NCI-H2227 (cell line): ENCODE results near the gene SH3BP5L.
"Not testable (repeated sequence)": the region's sequence is repeated elsewhere in the genome, so short reads cannot be mapped to it uniquely, and the experiment has no call there.

Experiments used
- DNase-seq: peaks from one replicate; lab custom pipeline; 2025; ENCODE audit not compliant: unreplicated experiment; lab: John Stamatoyannopoulos, UW

SH3BP5L gene

DNA sequence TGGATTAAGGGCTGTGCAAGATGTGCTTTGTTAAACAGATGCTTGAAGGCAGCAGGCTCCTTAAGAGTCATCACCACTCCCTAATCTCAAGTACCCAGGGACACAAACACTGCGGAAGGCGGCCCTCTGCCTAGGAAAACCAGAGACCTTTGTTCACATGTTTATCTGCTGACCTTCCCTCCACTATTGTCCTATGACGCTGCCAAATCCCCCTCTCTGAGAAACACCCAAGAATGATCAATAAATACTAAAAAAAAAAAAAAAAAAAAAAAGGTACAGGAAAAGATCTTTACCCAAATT lies 5.0 kb upstream of the SH3BP5L start:
- DNase-seq, result not testable (repeated sequence)

DNA sequence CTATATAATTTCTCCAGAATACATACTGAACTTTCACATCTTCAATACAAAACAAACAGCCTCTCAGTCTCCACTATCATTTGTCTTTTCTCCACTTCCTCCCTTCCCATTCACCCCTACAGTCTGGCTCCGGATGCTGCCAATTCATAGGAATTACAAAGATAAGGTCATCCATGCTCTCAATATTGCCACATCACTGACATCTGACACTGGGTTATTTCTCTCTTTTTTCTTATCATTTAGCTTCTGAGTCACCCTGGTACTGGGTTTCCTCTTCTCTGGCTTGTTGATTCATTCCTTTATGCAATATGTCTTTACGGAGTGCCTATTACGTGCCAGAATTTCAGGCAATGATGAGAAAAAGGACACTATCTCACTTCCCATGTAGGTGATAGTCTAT lies 3.1 kb upstream of the SH3BP5L start:
- DNase-seq, result no peak

DNA sequence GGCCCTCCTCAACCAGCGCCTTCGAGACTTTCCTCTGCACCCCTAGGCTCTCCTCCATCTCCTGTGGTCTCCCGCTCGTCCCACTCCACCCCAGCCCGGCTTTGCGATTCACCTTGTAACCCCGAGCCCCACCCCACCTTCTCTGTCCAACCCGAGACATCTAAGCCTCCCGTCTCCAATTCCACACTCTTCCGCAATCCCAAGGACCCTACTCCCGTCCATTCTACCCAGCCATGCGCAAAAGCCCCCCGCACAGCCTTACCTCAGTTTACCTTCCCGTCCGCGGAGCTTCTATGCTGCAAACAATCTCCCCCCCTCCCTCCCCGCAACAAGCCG lies 174 bp downstream of the SH3BP5L start:
- no peak for DNase-seq

DNA sequence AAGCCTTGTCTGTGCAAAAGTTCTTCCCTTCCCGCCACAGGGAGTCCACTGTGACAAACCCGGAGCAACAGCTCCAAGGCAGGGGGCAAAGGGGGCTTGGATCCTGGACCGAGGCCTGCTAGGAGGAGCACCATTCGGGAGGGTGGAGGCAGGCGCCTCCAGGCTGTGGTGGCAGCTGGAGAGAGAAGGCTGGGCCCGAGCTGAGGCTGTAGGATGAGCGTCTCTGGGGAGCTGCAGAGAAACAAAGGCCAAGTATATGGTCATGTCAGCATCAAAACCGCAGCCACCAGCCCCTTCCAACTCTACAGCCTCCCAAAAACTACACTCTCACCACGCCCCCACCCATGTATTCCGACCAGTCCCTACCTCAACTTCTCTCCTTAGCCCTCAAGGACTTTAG lies 579 bp downstream of the SH3BP5L start:
- DNase-seq, result no peak

DNA sequence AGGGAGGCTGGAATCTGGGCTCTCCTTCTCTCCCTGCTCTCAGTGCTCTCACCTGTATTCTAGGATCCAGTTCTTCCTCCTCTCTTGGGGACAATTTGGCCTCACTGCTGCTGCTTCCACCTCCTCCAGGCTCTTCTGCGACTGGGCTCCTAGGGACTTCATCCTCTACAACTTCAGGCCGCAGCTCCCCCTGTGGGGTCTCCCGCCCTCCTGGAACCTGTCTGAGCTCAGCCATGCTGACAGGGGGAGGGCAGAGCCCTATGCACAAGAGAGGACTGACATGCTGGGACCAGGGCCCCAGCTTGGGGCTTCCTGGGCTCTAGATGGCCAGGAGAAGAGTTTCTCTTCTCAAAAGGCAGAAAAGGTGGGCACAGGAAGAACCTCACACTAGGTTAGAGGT lies 1.0 kb downstream of the SH3BP5L start:
- DNase-seq, result no peak

DNA sequence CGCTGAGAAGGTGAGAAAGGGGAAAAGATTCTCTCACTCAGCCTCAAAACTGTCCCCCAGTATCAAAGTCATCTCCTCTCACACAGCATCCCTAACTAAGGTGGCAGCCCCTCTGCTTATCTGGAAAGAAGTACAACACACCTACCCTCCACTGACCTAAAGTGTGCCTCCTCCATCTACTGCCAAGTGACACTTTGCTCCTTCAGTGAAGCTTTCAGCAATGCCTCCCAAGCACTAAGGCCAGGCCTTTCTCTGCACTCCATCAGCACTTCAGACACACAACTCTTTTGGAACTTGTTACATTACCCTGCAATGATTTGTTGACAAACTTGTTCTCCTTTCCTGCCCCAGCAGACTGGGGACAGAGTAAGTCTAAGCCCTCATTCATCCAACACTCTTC lies 1.4 kb downstream of the SH3BP5L start:
- DNase-seq, result no peak

DNA sequence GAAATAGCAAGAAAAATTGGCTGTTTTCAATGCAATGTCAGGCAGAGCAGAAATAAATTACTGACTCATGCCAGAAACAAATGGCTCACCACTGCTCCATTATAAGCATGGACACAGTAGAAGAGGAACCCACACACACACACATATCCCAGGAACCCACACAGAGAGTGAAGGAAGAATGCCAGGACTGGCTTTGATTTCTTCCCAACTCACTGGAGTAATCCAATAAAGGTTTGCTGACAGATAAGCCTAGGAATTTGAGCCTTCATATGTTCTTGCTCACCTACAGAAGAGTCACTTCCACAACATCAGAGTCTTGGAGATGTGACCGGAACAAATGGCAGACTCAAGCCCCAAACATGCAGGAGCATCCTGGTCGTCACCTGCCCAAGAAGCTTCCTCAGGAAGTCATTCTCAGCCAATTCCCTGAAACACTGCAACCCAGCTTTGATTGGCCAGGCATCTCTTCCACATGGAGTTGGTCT lies 2.2 kb downstream of the SH3BP5L start:
- no peak for DNase-seq

DNA sequence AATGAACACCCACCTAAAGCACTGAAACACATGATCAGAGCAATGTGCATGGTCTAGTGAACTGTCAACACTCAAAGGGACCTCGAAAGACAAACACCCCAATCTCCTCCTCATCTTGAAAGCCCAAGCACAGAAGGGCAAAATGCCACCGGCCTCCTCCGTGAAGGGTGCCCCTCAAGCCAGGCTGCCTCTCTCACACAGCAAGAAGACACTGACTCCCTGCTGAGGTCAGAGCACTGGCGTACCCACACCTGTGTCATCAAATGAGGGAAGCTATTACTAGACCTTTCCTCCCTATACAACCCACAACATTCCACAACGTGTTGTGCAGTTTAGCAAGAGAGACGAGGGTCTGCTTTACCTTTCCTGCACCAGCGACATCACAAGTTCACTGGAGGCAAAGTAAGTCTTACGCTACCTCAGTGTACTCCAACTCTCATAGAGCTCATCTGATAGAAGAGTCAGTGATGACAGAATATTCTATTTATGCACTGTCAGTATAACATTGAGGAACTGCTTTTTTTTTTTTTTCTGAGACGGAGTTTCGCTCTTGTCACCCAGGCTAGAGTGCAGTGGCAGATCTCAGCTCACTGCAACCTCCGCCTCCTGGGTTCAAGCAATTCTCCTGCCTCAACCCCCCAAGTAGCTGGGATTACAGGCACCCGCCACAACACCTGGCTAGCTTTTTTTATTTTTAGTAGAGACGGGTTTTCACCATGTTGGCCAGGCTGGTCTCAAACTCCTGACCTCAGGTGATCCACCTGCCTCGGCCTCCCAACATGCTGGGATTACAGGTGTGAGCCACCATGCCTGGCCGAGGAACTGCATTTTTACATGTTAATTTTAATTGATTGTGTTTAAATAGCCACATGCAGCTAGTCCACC lies 3.3 kb downstream of the SH3BP5L start:
- no peak for DNase-seq

DNA sequence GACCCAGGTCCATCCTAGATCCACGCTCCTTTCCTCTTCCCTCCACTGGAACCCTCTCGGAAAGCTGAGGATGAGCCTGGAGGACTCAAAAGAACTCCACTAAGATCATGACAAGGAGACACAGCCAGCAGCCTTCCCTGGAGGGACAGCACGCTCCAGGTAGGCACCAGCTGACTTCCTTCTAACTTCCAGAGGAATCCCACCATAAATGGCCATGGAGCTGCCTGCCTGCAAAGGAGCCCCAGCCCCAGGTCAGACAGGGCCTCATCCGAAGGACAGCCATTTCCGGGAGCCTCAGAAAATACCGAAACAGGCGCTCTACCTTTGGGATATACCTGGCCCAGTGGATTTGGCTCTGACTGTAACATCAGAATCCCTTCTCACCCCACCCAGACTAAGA lies 4.1 kb downstream of the SH3BP5L start:
- DNase-seq, result no peak

DNA sequence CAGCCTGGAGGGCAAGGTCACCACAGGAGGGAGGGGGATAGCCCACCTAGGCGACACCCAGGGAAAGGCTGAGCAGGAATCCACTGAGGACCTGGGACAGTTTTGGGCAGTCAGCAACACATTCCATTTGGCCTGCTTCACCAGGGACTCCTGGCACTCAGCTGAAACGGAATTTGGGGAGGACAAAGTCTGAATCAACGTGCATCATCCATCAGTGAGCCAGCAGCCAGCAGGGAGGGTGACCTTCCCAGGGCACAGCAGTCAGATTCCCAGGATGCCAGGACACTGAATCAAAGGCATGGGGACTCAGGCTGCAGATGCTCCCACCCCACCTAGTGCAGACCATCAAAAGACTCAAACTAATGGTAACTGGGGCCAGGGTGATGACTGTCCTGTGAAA lies 4.6 kb downstream of the SH3BP5L start:
- DNase-seq, result no peak

DNA sequence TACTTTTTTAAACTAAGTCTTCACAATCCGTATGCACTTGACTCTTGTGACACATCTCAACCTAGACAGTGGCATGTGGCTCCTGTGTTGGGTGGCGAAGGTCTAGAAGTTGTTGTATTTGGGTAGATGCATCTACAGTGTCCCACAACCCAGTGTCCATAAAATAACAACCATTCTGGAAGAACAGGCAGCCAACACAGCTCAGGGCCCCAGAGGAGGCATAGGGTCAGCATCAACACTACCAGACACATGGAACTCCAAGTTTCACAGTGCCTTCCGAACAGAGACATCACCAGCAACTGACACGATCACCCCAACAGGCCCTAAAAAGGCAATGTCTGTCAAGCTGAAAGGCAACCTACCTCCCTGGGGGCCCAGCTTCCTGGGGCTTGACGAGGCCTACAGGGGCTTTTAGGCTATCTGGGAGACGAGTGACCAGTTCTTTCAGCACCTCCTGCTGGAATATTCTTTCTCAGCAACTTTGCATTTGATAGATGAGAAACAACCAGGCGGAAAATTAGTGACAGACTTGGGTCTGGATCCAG lies 5.6 kb downstream of the SH3BP5L start:
- no peak for DNase-seq

DNA sequence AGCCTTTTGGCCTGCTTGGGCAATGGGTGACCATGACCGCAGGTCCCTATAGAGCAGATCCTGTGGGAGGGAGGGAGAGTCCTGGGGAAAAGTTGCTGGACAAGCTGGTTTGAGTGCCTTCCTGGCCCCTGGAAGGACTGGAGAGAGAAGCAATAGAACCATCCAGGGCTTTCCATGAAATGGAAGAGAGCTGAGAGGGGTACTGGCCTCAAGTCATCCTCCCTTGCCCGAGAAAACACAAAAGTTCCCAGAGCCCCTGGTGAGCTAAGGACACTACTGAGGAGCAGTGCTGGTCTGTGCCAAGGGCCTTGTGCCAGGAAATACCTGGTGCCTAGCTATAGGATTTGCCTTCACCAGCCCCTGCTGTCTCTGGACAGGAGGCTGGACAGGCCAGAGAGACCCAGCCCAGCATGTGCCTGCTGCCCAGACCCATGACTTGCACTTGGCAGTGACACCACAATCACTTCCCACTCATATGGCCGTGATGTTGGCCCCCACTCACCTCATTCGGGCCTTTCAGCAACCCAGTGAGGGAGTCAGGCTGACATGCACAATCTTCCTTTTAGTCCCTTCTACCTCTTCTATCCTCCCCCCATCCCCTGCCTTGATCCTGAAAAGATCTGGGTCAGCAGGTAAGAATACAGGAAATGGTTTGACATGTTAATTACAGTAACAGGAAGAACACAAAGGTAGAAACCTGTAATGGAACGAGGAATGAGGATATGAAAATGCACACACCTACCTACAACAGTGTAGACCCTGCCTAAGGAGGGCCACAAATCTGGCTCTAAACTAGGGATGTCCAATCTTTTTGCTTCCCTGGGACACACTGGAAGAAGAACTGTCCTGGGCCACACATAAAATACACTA lies 7.0 kb downstream of the SH3BP5L start:
- DNase-seq, result no peak

DNA sequence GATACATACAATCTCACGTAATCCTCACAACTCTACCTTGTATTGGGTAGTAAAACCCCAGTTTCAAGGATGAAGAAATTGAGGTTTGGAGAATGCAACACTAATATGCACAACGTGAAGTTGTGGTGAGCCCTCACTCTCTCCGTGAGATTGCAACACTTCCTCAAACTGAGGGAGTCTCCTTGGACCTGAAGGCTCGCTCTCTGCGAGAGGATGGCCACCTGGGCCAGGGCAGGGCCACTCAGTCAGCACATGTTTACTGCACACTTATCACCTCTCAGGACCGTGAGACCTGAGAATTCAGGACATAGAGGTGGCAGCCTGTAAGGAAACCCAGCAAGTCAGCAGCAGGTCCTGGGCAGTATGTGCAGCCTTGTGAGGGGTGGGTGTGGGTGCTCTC lies 8.7 kb downstream of the SH3BP5L start:
- no peak for DNase-seq

DNA sequence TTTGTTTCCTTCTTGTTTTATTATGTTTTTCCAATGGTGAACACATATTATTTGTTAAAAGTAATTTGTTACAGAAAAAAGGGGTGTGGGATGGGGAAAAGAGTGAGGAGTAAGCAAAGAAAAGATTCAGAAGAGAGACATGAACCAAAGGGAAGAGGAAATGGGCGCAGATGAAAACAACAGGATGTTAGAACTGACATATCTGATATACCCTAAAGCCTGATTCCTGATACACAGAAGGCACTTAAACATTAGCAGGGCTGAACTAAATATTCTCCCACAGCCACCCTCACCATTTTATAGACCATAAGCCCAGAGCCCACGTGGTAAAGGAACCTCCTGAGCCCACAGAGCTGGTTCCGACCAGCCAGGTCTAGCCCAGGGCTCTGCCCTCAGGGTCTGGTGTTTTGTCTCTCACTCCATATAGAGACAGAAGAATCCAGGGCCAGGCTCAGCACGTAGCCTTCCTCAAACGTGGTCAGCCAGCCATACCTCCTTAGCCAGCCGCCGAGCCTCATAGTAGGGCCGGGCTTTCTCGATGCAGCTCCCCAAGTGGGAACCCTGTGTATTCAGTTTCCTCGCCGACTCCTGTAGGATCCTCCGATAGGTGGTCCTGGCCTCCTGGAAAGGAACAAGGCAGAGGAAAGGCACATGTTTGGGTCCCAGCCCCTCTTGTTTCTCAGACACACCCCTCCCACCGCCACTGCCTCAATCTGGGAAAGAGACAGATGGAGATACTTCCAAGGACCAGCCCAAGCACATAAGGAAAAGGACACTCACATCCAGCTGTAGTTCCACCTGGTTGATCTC lies 9.5 kb downstream of the SH3BP5L start:
- no peak for DNase-seq

DNA sequence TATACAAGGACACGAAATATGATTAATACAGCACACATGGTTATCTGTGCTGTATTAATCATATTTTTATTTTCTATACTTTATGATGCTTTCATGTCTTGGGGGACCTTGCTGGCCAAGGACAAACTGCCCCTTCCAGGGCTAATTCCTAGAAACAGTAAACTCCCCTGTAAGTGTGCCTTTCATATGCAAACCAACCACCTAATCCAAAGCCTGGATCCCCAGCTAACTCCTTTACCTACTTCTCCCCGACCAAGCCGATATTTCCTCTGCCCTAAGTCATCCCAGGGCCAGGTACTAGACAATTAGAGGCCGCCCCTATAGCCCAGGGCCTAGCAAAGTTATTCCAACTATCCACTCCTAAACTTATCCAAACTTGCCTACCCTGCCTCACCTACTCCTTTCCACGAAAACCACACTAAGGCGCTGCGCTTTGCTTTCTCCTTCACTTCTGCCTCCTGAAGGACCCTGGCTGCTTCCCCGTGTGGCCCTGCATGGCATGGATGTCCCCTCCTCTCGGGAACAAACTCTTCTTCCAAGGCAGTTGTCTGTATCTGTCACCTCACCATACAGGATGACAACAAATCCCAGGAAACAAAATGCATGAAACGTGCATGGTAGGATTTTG lies 10.2 kb downstream of the SH3BP5L start:
- DNase-seq, result no peak

DNA sequence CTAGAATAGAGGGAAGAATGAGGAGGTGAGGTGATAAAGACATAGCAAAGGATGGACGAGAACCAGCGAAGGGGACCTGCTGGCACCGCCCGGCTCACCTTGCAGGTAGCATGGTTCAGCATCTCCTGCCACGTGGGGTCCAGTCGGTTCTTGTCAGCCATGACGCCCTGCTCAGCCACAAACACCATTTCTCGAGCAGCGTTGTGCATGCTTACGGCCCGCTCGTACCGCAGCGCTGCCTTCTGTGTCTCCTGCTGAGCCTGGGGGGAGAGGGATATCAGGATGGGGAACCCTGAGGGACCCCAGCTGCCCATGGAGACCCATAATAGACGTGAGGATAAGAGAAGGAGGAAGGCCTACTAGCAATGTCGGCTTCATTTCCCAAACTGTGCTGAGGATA lies 11.4 kb downstream of the SH3BP5L start:
- no peak for DNase-seq

DNA sequence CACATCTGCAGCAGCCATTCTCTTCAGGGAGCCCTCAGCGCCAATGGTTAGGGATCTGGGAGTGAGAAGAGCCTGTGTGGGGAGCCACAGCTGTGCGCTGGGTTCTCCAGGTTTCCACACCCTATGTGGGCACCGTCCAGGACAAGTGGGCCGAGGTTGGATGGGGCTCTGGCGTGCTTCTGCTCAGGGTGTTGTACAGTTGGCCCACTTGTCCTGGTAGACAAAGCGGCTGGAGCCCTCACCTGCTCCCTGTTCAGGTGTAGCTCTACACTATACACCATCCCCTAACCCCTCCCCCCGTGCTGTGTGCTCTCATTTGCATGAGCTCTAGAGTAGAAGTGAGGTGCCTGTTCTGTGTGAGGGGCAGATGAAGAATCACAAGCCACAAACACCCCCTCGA lies 12.2 kb downstream of the SH3BP5L start:
- DNase-seq, result no peak

DNA sequence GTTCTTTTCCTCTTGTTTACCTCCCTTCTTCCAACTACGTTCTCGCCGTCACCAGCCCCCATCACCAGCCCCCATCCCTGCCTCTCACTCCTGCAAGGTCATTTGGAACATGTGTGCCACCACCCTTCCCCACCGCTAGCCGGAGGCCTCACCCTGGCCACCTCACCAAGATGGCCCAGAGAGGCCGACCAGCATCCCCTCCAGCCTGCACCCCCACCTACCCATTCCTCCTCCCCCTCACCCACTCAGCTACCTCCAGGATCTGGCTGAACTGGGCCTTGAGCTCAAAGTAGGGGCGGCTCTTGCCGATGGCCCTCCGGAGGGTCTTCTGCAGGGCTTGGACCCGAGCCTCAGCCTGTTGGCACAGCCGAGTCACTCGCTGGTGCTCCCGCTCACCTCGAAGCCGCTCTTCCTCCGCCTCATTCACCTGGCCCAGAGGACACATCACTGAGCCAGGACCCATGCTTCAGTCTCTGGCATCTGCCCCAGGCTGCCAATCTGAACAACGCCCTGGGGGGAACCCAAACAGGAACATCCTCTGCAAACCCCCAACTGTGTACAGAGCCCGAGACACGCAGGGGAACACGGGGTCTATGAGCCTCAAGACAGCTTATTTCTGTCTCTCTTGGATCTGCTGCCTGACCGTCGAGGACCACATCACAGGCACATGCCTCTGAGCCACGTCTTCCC lies 12.8 kb downstream of the SH3BP5L start:
- no peak for DNase-seq

DNA sequence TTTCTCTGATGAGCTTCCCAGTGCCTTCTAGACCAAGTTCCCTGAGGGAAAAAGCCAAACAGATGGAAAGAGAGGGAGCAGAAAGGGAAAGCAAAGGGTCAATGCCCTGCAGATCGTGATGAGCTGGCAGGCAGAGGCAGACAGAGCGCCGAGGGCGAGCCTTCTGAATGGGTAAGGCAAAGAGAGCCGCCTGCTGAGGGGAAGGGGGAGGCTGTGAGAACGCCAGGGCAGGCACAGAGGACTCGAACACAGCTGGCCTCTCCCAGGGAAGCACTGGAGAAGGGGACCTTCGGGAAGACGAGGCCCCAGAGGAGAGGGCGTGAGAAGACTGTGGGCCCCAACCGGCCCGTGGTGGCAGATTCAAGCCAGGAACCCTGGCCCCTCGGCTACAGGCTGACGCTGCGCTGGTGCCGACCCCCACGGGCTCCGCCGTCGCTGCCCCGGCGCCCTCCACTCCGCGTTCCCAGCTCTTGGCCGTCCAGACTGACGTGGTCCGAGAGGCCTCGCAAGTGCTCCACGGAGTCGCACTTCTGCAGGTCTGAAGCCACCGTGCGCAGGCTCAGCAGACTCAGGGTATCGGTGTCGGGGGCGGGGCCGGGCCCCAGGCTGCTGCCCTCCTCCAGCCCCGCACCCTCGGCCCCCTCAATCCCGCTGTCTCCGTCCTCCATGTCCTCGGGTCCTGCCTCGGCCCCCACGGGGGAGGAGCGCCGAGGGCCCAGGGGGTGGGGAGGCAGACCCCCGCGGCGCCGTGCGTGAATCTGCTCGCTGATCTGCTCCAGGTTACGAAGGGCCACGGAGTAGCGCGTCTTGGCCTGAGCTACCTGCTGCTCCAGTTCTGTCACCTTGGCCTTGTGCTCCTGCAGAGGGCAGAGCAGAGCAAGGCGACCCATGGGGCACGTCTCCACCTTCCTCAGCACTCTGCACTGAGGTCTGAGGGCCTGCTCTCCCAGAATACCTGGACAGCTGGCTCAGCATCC lies 13.9 kb downstream of the SH3BP5L start:
- no peak for DNase-seq
